ENCODE measurements around the gene PDE11A. TPM values are rescaled to one million over a fixed set of nuclear protein-coding genes. Genes with fewer than 3 reads are reported as not detected.

The PDE11A gene
- total RNA-seq, 1 experiment from 2014 or later, result 0.13 TPM

DNA sequence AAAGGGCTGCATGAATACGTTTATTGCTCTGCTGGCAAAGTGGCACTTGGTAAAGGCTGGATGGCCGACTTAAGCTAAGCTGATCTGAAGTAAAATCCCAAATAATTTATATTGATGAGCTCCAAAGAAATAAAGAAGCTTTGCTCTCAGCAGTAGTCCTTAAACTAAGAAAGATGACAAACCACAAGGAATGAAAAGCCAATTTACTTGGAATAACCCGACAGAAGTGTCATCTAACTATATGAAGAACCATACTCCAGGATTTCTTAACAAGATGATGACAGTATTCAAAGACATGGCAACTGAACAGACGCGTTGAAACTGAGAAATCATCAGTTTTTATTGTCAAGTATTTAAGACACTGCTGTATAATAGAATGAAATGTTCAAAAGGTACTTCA, 294.1 kb downstream of the PDE11A start:
- Histone ChIP-seq H2AK5ac (ENCODE audit: insufficient read length, low read length) (no peak overlapping the region), H3K4me2 (ENCODE audit: insufficient read depth, insufficient read length, low read length) (no peak overlapping the region), H3K27ac (ENCODE audit: insufficient read length, low read depth, low read length) (no peak overlapping the region), H3K23me2 (ENCODE audit: insufficient read length, low read depth, low read length, poor library complexity, severe bottlenecking) (no peaks in the 10 kb centered on the region), H3K4me1 (ENCODE audit: insufficient read depth, low read length) (no peaks in the 10 kb centered on the region), H2BK12ac (ENCODE audit: insufficient read length, low read depth, low read length) (no peak overlapping the region), H4K8ac (replicated peaks; ENCODE audit: insufficient read length, low read depth, low read length) (no peak overlapping the region), H3T11ph (ENCODE audit: low read length) (no peak overlapping the region), H2BK20ac (ENCODE audit: low read depth, low read length, poor library complexity, severe bottlenecking) (no peak overlapping the region), H3K27me3 (ENCODE audit: insufficient read depth, low read length) (no peaks in the 10 kb centered on the region), H2BK15ac (ENCODE audit: low read depth, low read length) (no peak overlapping the region), H2AFZ (ENCODE audit: low read length) (no peak overlapping the region), H3K56ac (ENCODE audit: insufficient read length, low read depth, low read length) (no peak overlapping the region), H4K5ac (ENCODE audit: insufficient read length, low read depth, low read length) (no peak overlapping the region), H3K9ac (ENCODE audit: extremely low read depth, insufficient read length, low read length) (no peak overlapping the region), H2BK120ac (ENCODE audit: low read depth, low read length, poor library complexity, severe bottlenecking) (no peak overlapping the region), H4K91ac (ENCODE audit: insufficient read length, low read depth, low read length) (no peak overlapping the region), H3K23ac (ENCODE audit: insufficient read length, low read depth, low read length) (no peak overlapping the region), H3K79me1 (ENCODE audit: insufficient read depth, low read depth, low read length, poor library complexity, severe bottlenecking) (no peaks in the 10 kb centered on the region), H3K18ac (ENCODE audit: insufficient read length, low read depth, low read length) (no peak overlapping the region), H4K20me1 (ENCODE audit: control insufficient read depth, insufficient read depth, insufficient read length) (no peaks in the 10 kb centered on the region), H2BK5ac (ENCODE audit: insufficient read length, low read length) (no peak overlapping the region), H3K4ac (ENCODE audit: low read depth, low read length) (no peak overlapping the region), H3K14ac (ENCODE audit: insufficient read depth, low read length) (no peak overlapping the region), H3K79me2 (ENCODE audit: insufficient read depth, low read length) (no peaks in the 10 kb centered on the region), H3K9me3 (ENCODE audit: control insufficient read depth, low read depth, low read length) (no peaks in the 10 kb centered on the region)
- no peak for DNase-seq
- Mint-ChIP-seq H3K27me3 (ENCODE audit: low read depth) (peaks cover 4% of the 10 kb centered on the region; the same call in 1 of the 2 replicates), H3K9me3 (no peaks in the 10 kb centered on the region), H3K36me3 (ENCODE audit: insufficient read depth in 1 of 3, low read depth in 3 of 3) (no peaks in the 10 kb centered on the region), H3K4me3 (no peak overlapping the region), H3K27ac (no peak overlapping the region), H3K4me1 (no peaks in the 10 kb centered on the region; a peak in 1 of 4 replicates)
- no CpG with 5 or more reads among the region's 5 CpGs for WGBS (ENCODE audit: extremely low coverage, insufficient read length, low lambda C conversion rate)
- TF ChIP-seq, protein P1, sequence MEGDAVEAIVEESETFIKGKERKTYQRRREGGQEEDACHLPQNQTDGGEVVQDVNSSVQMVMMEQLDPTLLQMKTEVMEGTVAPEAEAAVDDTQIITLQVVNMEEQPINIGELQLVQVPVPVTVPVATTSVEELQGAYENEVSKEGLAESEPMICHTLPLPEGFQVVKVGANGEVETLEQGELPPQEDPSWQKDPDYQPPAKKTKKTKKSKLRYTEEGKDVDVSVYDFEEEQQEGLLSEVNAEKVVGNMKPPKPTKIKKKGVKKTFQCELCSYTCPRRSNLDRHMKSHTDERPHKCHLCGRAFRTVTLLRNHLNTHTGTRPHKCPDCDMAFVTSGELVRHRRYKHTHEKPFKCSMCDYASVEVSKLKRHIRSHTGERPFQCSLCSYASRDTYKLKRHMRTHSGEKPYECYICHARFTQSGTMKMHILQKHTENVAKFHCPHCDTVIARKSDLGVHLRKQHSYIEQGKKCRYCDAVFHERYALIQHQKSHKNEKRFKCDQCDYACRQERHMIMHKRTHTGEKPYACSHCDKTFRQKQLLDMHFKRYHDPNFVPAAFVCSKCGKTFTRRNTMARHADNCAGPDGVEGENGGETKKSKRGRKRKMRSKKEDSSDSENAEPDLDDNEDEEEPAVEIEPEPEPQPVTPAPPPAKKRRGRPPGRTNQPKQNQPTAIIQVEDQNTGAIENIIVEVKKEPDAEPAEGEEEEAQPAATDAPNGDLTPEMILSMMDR (conservative IDR thresholded peaks at IDR 0.05), result no peak
